Islet precursor cell (in vitro differentiated cells): ENCODE results near the gene FHAD1.
A peak's percentile ranks its signal among the peaks of the same experiment; 100 is the strongest.

Source experiments
- DNase-seq: peaks from one replicate; pipeline ENCODE4 v3.0.0-alpha.2; 2018

FHAD1 gene

GRCh38 chr1:15218287-15219279 lies 28.4 kb upstream of the FHAD1 start:
- DNase-seq: no peak

GRCh38 chr1:15219280-15220023 lies 27.6 kb upstream of the FHAD1 start:
- DNase-seq: no peak

DNA sequence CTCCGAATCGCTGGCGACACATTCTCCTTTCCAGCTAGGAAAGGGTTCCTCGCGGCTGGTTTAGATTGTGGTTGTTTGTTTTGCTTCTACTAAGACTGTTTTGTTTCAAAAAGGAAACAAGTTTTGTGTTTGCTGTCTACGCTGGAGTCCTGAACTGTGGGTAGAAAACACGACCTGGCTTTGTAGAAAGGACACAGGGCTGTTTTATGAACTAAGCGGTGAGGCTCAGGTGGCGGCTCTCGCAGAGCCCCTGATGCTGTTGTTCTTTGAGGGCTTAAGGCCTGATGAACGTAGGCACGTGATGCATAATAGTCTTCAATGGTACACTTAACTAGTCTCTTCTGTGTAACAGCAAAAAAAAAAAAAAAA lies 27.0 kb upstream of the FHAD1 start:
- DNase-seq: no peak

- DNase-seq: no peak
Observed at GRCh38 chr1:15220825-15221431, 26.1 kb upstream of the FHAD1 start.

DNA sequence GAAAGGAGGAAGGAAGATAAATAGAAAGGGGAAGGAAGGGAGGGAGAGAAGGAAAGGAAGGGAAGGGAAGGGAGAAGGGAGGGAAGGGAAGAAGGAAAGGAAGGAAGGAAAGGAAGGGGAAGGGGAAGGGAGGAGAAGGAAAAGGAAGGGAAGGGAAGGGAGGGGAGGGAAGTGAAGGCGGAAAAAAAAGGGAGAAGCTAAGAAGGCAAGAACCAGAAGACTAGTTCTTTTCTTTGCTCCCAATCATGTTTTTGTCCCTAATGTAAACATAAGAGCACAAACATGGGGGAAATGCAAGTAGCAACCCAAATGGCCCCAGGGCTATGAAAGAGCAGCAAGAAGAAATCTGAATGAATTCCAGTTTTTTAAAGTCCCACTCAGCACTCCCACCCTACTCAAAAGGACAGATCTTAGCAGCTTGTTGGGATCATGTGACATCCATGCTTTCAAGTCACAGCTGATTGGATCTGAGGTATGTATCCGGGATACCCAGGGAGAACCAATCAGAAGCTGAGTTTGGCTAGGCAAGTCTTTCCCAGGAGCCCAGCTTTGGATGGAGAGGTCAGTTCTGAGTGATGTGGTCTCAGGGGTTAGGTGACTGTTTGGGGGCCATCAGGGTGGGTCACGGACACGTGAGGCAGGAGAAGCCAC lies 24.2 kb upstream of the FHAD1 start:
- no peak for DNase-seq

- no peak for DNase-seq
Observed at GRCh38 chr1:15224259-15224869, 22.7 kb upstream of the FHAD1 start.

DNA sequence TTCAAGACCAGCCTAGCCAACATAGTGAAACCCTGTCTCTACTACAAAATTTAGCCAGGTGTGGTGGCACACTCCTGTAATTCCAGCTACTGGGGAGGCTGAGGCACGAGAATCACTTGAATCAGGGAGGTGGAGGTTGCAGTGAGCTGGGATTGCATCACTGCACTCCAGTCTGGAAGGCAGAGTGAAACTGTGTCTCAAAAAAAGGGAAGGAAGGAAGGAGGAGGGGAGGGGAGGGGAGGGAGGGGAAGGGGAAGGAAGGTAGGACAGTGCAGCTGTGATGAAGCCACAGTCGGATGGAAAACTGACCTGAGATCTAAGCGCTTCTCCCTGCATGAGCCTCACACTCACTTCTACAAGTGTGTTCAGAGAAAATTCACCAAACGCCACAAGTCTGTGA lies 22.0 kb upstream of the FHAD1 start:
- DNase-seq: no peak

DNA sequence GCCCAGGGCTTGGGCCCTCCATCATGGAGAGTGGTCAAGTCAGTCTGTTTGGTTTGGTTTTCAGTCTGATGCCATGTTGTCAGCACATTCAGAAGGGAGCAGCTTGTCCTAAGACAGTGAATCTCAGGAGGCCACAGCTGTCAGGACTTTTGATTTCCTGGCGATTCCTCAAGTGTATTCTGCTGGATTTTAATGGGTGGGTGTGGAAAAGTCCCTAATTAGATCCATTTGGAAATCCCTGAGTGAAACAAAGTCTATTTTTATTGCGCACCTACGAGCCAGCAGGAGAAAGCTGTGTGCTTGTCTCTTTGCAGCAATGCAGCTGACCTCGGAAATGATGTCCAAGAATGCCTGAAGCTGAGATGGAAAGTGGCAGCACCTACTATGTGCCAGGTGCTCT lies 21.6 kb upstream of the FHAD1 start:
- no peak for DNase-seq

GRCh38 chr1:15226388-15227255 lies 20.4 kb upstream of the FHAD1 start:
- peak; percentile 84 for DNase-seq

DNA sequence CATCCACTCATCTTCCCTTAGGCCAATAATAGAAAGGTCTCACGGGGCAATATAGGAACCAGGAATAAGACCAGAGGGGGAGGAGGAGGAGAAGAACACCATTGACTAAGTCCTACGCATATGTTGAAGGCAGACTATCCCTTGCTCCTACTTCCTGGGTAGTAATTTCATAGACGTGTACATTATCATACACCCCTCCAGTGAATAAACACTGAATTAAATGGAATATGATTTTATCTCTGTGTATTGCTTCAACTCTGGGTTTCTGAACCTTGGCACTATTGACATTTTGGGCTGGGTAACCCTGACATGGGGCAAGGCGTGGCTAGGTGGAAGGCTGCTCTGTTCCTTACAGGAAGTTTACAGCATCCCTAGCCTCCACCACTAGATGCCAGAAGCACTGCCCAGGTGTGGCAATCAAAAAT lies 17.3 kb upstream of the FHAD1 start:
- DNase-seq: no peak

DNA sequence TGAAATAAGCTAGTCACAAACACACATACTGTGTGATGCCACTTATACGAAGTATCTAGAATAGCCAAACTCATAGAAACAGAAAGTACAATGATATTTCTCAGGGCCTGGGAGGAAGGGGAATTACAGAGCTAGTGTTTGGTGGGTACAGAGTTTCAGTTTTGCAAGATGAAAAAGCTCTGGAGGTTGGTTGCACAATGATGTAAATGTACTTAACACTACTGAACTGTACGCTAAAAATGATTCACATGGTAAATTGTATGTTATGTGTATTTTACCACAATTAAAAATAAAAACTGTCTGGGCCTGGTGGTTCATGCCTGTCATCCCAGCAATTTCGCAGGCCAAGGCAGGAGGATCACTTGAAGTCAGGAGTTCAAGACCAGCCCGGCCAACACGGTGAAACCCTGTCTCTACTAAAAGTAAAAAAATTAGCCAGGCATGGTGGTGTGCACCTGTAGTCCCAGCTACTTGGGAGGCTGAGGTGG lies 15.3 kb upstream of the FHAD1 start:
- DNase-seq: no peak

DNA sequence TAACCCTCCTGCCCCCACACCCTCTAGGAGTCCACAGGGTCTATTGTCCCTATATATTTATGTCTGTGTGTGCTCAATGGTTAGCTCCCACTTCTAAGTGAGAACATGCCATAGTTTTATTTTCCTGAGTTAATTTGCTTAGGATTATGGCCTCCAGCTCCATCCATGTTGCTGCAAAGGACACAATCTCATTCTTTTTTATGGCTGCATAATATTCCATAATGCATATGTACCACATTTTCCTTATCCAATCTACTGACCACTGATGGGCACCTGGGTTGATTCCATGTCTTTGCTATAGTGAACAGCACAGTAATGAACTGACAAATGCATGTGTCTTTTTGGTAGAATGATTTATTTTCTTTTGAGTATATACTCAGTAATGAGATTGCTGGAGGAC lies 13.3 kb upstream of the FHAD1 start:
- no peak for DNase-seq

DNA sequence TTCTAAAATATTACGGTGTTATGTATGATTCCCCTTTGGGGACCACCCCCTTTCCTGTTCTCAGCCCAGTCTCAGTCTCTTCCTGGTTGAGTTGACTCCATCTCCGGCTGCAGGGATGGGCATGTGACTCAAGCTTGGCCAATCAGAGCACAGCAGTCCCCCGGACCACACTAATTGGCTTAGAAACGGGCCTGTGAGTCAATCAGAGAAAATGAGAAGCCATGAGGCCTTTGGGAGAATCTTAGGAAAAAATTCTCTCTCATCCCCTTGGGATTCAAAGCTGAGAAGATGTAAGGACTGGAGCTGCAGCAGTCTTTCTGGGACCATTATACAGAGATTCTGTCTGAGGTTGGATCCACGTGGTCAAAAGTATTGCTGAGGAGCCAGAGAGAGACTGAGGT lies 10.7 kb upstream of the FHAD1 start:
- peak; percentile 50 for DNase-seq

DNA sequence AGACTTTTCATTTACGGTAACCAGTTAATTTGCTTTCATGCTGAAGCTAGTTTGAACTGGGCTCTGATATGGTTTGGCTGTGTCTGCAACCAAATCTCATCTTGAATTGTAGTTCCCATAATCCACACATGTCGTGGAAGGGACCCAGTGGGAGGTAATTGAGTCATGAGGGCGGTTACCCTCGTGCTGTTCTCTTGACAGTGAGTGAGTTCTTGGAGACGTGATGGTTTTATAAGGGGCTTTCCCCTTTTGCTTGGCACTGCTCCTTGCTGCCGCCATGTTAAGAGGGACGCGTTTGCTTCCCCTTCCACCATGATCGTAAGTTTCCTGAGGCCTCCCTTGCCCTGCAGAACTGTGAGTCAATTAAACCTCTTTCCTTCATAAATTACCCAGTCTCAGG lies 10.3 kb upstream of the FHAD1 start:
- no peak for DNase-seq

DNA sequence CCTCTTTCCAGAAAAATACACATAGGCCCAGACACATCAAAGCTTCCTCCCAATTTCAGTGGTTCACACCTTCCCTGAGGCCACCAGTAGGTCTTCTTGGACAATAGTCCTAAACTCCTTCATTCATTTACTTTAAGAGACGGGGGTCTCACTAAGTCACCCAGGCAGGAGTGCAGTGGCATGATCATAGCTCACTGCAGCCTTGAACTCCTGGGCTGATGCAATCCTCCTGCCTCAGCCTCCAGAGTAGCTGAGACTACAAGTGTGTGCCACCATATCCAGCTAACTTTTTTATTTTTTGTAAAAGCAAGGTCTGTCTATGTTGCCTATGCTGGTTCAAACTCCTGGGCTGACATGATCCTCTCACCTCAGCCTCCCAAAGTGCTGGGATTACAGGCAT lies 8.2 kb upstream of the FHAD1 start:
- DNase-seq: no peak

GRCh38 chr1:15242766-15243165 lies 4.3 kb upstream of the FHAD1 start:
- DNase-seq: no peak

DNA sequence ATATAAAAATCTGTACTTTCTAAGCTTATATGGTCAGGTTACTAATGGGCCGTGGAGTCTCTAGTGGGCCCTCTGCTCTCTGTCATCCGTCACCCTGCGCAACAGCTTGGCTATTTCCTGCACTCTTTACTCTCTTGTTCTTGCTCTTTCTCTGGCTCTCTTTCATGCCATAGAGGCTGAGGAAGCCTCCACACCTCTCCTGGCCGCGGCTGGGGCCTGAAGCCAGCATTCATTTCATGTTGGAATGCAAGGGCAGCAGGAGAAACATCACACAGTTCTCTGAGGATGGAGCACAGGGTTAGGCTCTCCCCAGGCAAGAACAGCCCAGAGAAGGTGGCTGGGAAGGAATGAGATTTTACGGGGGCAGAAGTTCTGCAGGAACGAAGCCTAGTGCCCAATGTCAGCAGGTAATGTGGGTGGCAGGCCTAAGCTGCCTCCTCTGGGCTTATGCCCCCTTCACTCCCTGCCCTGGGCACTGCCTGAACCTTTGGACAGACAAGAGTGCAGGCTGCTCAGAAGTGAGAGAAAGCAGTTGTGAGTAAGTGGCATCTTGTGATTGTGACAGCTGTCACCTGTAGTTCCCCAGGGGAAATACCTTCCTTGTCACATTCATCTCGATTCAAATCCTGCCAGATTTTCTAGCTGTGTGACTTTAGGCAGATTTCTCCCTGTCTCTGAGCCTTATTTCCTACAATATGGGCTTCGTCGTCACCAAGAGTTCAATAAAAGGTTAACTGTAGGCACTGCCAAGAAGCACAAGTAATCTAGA lies 3.6 kb upstream of the FHAD1 start:
- DNase-seq: peak; percentile 64

DNA sequence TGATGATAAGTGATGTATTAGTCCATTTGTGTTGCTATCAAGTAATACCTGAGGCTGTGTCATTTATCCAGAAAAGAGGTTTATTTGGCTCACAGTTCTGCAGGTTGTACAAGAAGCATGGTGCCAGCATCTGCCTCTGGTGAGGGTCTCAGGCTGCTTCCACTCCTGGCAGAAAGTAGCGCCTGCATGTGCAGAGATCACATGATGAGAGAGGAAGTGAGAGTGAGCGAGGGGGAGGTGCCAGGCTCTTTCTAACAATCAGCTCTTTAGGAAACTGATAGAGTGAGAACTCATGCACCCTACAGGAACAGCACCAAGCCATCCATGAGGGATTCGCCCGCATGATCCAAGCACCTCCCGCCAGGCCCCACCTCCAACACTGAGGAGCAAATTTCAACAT lies 2.2 kb upstream of the FHAD1 start:
- no peak for DNase-seq

DNA sequence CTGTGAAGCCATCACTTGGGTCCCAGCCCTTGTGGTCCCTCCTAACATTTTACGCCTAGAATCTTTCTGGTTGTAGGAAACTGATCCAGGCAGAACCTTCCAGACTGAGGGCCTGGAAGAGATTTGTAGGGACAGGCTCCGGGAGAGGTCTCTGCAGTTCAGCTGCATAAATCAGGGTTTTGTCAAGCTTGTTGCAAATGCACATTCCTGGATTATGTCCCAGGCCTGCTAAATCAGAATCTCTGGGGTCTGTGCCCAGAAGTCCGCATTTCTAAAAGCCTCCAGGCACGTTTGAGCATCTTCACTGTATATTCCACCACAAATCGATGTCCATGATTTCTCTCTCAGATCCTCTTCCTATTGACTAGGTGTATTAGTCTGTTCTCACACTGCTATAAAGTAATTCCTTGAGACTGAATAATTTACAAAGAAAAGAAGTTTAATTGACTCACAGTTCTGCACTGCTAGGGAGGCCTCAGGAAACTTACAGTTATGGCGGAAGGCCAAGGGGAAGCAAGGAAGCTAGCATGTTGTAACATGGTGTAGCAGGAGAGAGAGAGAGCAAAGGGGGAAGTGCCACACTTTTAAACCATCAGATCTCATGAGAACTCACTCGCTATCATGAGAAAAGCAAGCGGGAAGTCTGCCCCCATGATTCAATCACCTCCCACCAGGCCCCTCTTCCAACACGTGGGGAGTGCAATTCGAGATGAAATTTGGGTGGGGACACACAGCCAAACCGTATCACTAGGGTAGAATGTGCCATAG lies 1.2 kb upstream of the FHAD1 start:
- DNase-seq: peak; percentile 44

DNA sequence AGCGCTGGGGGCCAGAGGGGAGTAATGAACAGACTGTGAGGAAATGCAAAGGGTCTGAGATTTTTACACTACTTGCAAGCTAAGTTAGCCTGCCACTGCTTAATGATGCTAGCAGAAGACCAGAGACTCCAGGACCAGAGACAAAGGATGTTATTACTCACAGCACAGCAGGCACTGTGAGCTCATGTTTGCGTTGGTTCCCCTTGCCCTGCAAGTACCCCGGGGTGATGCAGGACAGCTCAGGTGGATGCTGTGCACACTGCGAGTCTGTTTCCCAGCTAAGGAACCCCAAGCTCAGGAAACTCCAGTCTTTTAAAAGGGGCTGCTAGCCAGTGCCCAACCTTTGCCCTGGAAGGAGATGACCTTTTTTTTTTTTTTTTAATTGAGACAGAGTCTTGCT lies 1.2 kb downstream of the FHAD1 start:
- DNase-seq: no peak
